GM12875 (cell line): Measurements from ENCODE around the gene ITGAD.

Experiments used
- H3K4me3 ChIP-seq: one replicate; pipeline ENCODE4 v1.5.1; 2011; ENCODE audit warnings: low read depth, low read length, control low read depth
- TF ChIP-seq, protein P1 (sequence below): IDR thresholded peaks from 2 replicates; pipeline ENCODE4 v1.5.1; 2011; ENCODE audit warnings: low read depth, mild to moderate bottlenecking, control low read depth, inconsistent platforms, low read length, moderate library complexity, borderline replicate concordance; ENCODE audit not compliant: insufficient read depth

Gene ITGAD

DNA sequence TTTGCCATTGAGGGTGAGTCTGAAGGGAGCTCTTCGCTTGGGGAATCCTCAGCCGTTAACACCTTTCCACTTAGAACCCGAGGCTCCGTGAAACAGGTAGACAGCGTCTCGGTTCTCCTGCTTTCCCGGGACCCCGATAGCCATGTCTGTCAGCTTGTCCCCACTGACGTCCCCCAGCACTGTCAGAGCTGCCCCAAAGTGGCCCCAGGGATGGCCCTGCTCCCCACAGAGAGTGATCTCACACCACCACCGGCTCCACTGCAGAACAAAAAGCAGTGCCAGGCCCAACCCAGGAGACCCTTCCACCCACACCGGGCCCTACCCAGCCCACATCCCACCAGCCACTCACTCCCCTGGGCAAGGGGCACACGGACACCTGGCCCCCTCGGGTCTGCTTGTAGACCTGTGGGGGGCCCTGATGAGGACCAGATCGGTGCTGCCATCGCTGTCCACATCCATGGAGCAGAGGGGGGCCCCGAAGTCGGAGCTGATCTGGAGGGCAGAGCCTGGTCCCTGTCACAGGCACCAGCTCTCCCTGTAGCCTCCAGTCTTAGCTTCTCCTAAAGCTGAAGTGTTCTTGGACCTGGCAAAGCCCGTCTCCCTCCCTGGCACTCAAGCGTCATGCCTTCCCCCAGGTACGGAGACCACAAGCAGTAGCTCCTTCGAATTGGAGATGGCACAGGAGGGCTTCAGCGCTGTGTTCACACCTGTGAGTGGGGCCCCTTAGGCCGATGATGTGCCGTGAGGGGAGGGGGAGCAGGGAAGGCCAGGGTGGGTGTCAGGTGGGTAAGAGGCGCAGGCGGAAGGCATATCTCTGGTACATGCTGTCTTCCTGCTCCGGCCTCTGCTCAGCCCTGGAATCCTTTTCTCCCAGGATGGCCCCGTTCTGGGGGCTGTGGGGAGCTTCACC is 31.7 kb upstream of the ITGAD start:
- TF ChIP-seq, protein P1, sequence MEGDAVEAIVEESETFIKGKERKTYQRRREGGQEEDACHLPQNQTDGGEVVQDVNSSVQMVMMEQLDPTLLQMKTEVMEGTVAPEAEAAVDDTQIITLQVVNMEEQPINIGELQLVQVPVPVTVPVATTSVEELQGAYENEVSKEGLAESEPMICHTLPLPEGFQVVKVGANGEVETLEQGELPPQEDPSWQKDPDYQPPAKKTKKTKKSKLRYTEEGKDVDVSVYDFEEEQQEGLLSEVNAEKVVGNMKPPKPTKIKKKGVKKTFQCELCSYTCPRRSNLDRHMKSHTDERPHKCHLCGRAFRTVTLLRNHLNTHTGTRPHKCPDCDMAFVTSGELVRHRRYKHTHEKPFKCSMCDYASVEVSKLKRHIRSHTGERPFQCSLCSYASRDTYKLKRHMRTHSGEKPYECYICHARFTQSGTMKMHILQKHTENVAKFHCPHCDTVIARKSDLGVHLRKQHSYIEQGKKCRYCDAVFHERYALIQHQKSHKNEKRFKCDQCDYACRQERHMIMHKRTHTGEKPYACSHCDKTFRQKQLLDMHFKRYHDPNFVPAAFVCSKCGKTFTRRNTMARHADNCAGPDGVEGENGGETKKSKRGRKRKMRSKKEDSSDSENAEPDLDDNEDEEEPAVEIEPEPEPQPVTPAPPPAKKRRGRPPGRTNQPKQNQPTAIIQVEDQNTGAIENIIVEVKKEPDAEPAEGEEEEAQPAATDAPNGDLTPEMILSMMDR, result no peak
- H3K4me3 ChIP-seq, result no peak overlapping the region

DNA sequence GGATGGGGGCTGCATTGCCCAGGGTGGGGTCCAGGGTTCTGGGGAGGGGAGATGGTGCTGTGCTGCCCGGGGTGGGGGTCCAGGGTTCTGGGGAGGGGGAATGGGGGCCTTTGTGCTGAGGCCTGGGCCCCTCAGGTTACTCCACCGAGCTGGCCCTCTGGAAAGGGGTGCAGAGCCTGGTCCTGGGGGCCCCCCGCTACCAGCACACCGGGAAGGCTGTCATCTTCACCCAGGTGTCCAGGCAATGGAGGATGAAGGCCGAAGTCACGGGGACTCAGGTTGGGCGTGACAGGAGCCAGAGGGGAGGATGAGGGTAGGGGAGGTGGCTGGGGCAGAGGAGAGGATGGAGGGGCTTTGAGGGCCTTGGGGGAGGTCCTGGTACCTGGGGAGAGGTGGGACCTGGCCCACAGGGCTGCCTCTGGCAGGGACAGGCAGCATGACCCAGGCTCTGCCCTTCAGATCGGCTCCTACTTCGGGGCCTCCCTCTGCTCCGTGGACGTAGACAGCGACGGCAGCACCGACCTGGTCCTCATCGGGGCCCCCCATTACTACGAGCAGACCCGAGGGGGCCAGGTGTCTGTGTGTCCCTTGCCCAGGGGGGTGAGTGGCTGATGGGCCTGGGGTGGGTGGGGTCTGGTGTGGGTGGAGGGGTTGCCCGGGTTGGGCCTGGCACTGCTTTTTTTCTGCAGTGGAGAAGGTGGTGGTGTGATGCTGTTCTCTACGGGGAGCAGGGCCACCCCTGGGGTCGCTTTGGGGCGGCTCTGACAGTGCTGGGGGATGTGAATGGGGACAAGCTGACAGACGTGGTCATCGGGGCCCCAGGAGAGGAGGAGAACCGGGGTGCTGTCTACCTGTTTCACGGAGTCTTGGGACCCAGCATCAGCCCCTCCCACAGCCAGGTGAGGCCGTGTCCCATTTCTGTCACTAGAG is 30.4 kb upstream of the ITGAD start:
- TF ChIP-seq, protein P1, result no peak
- H3K4me3 ChIP-seq, result no peak overlapping the region

DNA sequence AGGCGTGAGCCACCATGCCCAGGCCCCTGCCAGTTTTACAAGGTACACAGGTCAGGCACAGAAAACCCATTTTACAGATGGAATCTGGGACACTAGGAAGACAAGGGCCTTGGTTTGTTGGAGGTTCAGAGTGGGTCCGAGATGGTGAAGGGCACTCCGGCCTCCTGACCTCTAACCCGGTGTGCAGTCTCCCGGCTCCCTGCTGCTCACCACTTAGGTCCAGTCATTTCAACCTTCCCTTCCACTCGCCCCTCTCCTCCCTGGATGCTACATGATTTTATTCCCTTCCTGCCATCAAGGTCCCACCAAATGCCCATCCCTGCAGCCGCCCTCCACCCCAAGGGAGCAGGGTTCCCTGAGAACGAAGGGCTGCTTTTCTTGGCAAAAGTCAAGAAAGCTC is 29.4 kb upstream of the ITGAD start:
- H3K4me3 ChIP-seq, result no peak overlapping the region
- TF ChIP-seq, protein P1, result no peak

DNA sequence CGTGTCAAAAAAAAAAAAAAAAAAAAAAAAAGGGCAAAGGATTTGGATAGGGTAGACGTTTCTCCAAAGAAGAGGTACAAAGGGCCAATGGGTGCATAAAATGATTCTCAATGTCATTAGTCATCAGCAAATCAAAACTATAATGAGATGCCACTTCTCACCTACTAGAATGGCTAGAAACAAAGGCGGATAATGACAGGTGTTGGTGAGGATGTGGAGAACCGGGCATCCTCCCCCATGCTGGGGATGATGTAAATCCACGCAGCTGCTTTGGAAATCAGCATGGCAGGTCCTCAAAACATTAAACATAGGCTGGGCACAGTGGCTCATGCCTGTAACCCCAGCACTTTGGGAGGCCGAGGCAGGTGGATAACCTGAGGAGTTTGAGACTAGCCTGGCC is 28.7 kb upstream of the ITGAD start:
- no peak overlapping the region for H3K4me3 ChIP-seq
- TF ChIP-seq, protein P1, result no peak

DNA sequence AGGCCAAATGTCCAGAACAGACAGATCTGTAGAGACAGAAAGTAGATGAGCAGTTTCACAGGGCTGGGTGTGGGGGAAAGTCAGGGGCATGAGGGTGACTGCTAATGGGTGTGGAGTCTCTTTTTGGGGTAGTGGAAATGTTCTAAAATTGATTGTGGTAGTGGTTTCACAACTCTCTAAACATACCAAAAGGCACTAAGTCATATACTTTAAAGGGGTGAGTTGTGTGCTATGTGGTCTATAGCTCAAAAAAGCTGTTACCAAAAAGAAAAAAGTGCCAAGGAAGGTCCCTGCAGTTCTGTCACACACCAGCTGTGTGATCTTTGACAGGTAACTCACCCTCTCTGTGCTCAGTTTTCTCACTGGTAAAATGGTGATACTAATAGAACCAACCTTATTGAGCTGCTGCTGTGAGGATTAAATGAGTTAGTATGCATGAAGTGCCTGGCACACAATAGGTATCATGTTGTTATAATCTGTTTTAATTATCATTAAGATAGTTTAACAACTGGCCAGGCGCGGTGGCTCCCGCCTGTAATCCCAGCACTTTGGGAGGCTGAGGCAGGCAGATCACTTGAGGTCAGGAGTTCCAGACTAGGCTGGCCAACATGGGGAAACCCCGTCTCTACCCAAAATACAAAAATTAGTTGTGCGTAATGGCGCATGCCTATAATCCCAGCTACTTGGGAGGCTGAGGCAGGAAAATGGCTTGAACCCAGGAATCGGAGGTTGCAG is 27.8 kb upstream of the ITGAD start:
- H3K4me3 ChIP-seq, result no peak overlapping the region
- TF ChIP-seq, protein P1, result no peak

DNA sequence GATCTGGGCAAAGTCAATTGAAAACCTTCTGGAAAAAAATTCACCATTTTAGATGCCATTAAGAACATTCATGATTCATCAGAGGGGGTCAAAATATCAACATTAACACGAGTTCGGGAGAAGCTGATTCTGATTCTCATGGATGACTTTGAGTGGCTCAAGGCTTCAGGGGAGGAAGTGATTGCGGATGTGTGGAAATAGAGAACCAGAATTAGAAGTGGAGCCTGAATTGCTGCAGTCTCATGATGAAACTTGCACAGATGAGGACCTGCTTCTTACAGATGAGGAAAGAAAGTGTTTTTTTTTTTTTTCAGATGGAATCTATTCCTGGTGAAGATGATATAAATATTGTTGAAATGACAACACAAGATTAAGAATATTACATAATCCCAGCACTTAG is 25.3 kb upstream of the ITGAD start:
- H3K4me3 ChIP-seq, result no peak overlapping the region
- TF ChIP-seq, protein P1, result no peak
